ENCODE data around the gene ARRB1.

ARRB1 gene

GRCh38 chr11:75246671-75247350 is 104.7 kb downstream of the ARRB1 start:
- no peak for DNase-seq

- no peak for DNase-seq
Observed at GRCh38 chr11:75246006-75246670, 105.3 kb downstream of the ARRB1 start.

GRCh38 chr11:75245356-75246005 is 106.0 kb downstream of the ARRB1 start:
- DNase-seq = no peak

GRCh38 chr11:75244052-75244814 is 107.2 kb downstream of the ARRB1 start:
- DNase-seq = no peak

GRCh38 chr11:75242722-75243600 is 108.5 kb downstream of the ARRB1 start:
- DNase-seq = no peak

GRCh38 chr11:75241906-75242644 is 109.4 kb downstream of the ARRB1 start:
- DNase-seq = no peak

GRCh38 chr11:75241036-75241905 is 110.2 kb downstream of the ARRB1 start:
- peak; percentile 81 to 88 for DNase-seq

- DNase-seq = peak; percentile 36 to 58
Observed at GRCh38 chr11:75240311-75241035, 111.0 kb downstream of the ARRB1 start, which contains the start of gene TPBGL. Gene TPBGL (plus strand): TSS chr11:75240774. CDS start chr11:75241050, 276 bp downstream.

GRCh38 chr11:75239531-75240290 is 111.8 kb downstream of the ARRB1 start:
- DNase-seq = no peak

GRCh38 chr11:75238595-75239440 is 112.6 kb downstream of the ARRB1 start:
- no peak for DNase-seq

GRCh38 chr11:75237050-75237449 is 114.4 kb downstream of the ARRB1 start:
- DNase-seq = no peak

GRCh38 chr11:75236062-75236461 is 115.4 kb downstream of the ARRB1 start:
- no peak for DNase-seq

GRCh38 chr11:75233754-75234172 is 117.7 kb downstream of the ARRB1 start:
- DNase-seq = no peak

- no peak for DNase-seq
Observed at GRCh38 chr11:75230621-75231020, 120.8 kb downstream of the ARRB1 start.

- no peak for DNase-seq
Observed at GRCh38 chr11:75229466-75229865, 122.0 kb downstream of the ARRB1 start.

GRCh38 chr11:75225794-75226193 is 125.7 kb downstream of the ARRB1 start:
- DNase-seq = no peak

- no peak for DNase-seq
Observed at GRCh38 chr11:75223954-75224643, 127.4 kb downstream of the ARRB1 start.

Data from stimulated activated CD4-positive, alpha-beta T cell treated with anti-CD3 and anti-CD28 coated beads, Interleukin-4, amount 100 ng/mL, for 4 hours (primary cell).